ENCODE data around the gene CFAP61. TPM values are rescaled to one million over a fixed set of nuclear protein-coding genes. Genes with fewer than 3 reads are reported as not detected.
"Not testable (repeated sequence)": the region's sequence is repeated elsewhere in the genome, so short reads cannot be mapped to it uniquely, and the experiment has no call there.

The CFAP61 gene
- total and polyA plus RNA-seq, 5 donors from 2014 or later, result not detected

DNA sequence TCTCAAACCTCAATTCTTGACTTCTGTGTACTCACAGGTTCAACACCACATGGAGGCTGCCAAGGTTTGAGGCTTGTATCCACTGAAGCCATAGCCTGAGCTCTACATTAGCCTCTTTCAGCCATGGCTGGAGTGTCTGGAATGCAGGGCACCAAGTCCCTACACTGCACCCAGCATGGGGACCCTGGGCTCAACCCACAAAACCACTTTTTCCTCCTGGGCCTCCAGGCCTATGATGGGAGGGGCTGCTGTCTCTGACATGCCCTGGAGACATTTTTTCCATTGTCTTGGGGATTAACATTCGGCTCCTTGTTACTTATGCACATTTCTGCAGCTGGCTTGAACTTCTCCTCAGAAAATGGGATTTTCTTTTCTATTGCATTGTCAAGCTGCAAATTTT, 192.1 kb downstream of the CFAP61 start:
- H3K36me3 Mint-ChIP-seq; H3K4me1 Mint-ChIP-seq; ATAC-seq (ENCODE audit: low read depth in 2 of 2); H3K27ac ChIP-seq (ENCODE audit: insufficient read depth, low read length, poor library complexity, severe bottlenecking); H3K9me3 Mint-ChIP-seq; H3K4me1 ChIP-seq (ENCODE audit: control insufficient read depth, insufficient read depth, low read length, poor library complexity, severe bottlenecking); H3K9me3 ChIP-seq (ENCODE audit: control insufficient read depth in 2 of 2, low read length in 2 of 2); H3K27me3 ChIP-seq (ENCODE audit: control insufficient read depth, insufficient read depth, low read length); DNase-seq; H3K27ac Mint-ChIP-seq; H3K4me3 ChIP-seq (ENCODE audit: low read depth, low read length); H3K36me3 ChIP-seq (ENCODE audit: control insufficient read depth, insufficient read depth, low read length): not testable (repeated sequence)
- peaks cover 13% of the 10 kb centered on the region for H3K27me3 Mint-ChIP-seq
- H3K4me3 Mint-ChIP-seq, result peak overlapping the region in 1 of 4 donors; percentile 36

GRCh38 chr20:20246996-20247633, 194.8 kb downstream of the CFAP61 start:
- Mint-ChIP-seq H3K36me3 (no peaks in the 10 kb centered on the region), H3K9me3 (peaks cover 0 to 2% (median 0%) of the 10 kb centered on the region in 7 donors), H3K27me3 (no peaks in the 10 kb centered on the region), H3K27ac (no peak overlapping the region), H3K4me3 (no peak overlapping the region), H3K4me1 (peaks cover 0 to 2% (median 0%) of the 10 kb centered on the region in 4 donors)
- Histone ChIP-seq H3K27ac (ENCODE audit: insufficient read depth, low read length, poor library complexity, severe bottlenecking) (no peak overlapping the region), H3K27me3 (ENCODE audit: control insufficient read depth, insufficient read depth, low read length) (no peaks in the 10 kb centered on the region), H3K9me3 (ENCODE audit: control insufficient read depth in 2 of 2, low read length in 2 of 2) (no peaks in the 10 kb centered on the region), H3K4me1 (ENCODE audit: control insufficient read depth, insufficient read depth, low read length, poor library complexity, severe bottlenecking) (no peaks in the 10 kb centered on the region), H3K36me3 (ENCODE audit: control insufficient read depth, insufficient read depth, low read length) (no peaks in the 10 kb centered on the region), H3K4me3 (ENCODE audit: low read depth, low read length) (no peak overlapping the region)
- DNase-seq, result no peak
- no peak for ATAC-seq (ENCODE audit: low read depth in 2 of 2)

DNA sequence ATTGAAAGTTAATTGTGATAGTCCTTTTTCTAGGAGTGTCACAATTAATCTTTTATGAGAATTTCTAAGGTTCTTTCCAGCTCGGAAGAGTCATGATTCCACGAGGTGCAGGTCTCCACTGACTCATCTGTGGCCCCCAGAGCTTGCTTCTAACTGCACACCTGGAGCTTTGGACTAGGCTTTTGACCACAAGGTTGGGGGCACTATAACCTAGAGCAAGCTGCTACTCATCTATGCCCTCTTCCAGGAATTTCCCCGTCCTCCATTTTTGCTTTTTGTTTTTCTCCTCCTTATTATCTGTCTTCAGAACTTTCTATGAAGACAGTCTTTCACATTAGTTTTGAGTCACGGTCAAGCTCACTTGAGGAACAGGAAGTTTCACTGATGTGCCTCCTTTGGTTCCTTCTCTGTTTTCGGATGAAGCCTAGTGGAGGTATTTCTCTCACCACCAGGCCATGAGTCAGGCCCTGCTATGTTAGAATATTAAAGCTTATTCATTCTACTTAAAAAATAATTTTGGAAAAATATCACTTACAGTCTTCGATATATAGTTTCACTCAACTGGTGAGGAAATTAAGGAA, 196.4 kb downstream of the CFAP61 start:
- H3K9me3 Mint-ChIP-seq, result peaks cover 0 to 2% (median 0%) of the 10 kb centered on the region in 7 donors
- no peaks in the 10 kb centered on the region for H3K27me3 ChIP-seq (ENCODE audit: control insufficient read depth, insufficient read depth, low read length)
- H3K4me1 Mint-ChIP-seq, result peaks cover 0 to 2% (median 0%) of the 10 kb centered on the region in 4 donors
- H3K36me3 Mint-ChIP-seq, result no peaks in the 10 kb centered on the region
- no peaks in the 10 kb centered on the region for H3K27me3 Mint-ChIP-seq
- DNase-seq (no peak), ATAC-seq (ENCODE audit: low read depth in 2 of 2) (no peak)
- H3K36me3 ChIP-seq (ENCODE audit: control insufficient read depth, insufficient read depth, low read length), result no peaks in the 10 kb centered on the region
- no peak overlapping the region for H3K4me3 Mint-ChIP-seq
- H3K9me3 ChIP-seq (ENCODE audit: control insufficient read depth in 2 of 2, low read length in 2 of 2), result no peaks in the 10 kb centered on the region
- H3K27ac ChIP-seq (ENCODE audit: insufficient read depth, low read length, poor library complexity, severe bottlenecking), result no peak overlapping the region
- H3K4me1 ChIP-seq (ENCODE audit: control insufficient read depth, insufficient read depth, low read length, poor library complexity, severe bottlenecking), result no peaks in the 10 kb centered on the region
- H3K4me3 ChIP-seq (ENCODE audit: low read depth, low read length), result no peak overlapping the region
- no peak overlapping the region for H3K27ac Mint-ChIP-seq

GRCh38 chr20:20251317-20251716, 199.0 kb downstream of the CFAP61 start:
- DNase-seq (no peak), ATAC-seq (ENCODE audit: low read depth in 2 of 2) (no peak)
- Mint-ChIP-seq H3K27me3 (no peaks in the 10 kb centered on the region), H3K27ac (no peak overlapping the region), H3K36me3 (no peaks in the 10 kb centered on the region), H3K4me1 (peaks cover 0 to 2% (median 0%) of the 10 kb centered on the region in 4 donors), H3K9me3 (peaks cover 0 to 1% (median 0%) of the 10 kb centered on the region in 7 donors), H3K4me3 (no peak overlapping the region)
- Histone ChIP-seq H3K9me3 (ENCODE audit: control insufficient read depth in 2 of 2, low read length in 2 of 2) (no peaks in the 10 kb centered on the region), H3K4me3 (ENCODE audit: low read depth, low read length) (no peak overlapping the region), H3K27me3 (ENCODE audit: control insufficient read depth, insufficient read depth, low read length) (no peaks in the 10 kb centered on the region), H3K27ac (ENCODE audit: insufficient read depth, low read length, poor library complexity, severe bottlenecking) (no peak overlapping the region), H3K36me3 (ENCODE audit: control insufficient read depth, insufficient read depth, low read length) (no peaks in the 10 kb centered on the region), H3K4me1 (ENCODE audit: control insufficient read depth, insufficient read depth, low read length, poor library complexity, severe bottlenecking) (no peaks in the 10 kb centered on the region)

DNA sequence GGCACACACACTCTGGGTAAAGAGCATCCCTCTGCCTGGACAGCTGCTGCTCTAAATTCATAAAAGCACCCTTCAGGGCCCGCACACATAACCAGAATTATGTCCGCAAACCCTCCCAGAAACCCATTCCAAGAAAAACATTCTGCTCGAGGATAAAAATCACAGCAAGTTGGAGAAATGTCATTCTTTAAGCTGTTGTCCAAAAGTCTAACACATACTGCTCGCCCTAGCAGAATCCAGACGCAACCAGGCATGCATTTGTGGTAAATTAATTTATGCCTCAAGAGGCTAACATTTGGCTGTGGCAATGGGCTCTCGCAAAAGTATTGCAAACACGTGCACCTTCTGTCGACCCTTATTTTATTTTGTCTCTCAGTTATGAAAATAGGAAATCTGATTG, 199.5 kb downstream of the CFAP61 start:
- no peak overlapping the region for H3K4me3 Mint-ChIP-seq
- Histone ChIP-seq H3K9me3 (ENCODE audit: control insufficient read depth in 2 of 2, low read length in 2 of 2) (no peaks in the 10 kb centered on the region), H3K27ac (ENCODE audit: insufficient read depth, low read length, poor library complexity, severe bottlenecking) (no peak overlapping the region), H3K36me3 (ENCODE audit: control insufficient read depth, insufficient read depth, low read length) (no peaks in the 10 kb centered on the region), H3K27me3 (ENCODE audit: control insufficient read depth, insufficient read depth, low read length) (no peaks in the 10 kb centered on the region), H3K4me1 (ENCODE audit: control insufficient read depth, insufficient read depth, low read length, poor library complexity, severe bottlenecking) (no peaks in the 10 kb centered on the region), H3K4me3 (ENCODE audit: low read depth, low read length) (no peak overlapping the region)
- no peaks in the 10 kb centered on the region for H3K27me3 Mint-ChIP-seq
- no peak for DNase-seq
- H3K4me1 Mint-ChIP-seq, result peaks cover 0 to 2% (median 0%) of the 10 kb centered on the region in 4 donors
- peaks cover 0 to 1% (median 0%) of the 10 kb centered on the region in 7 donors for H3K9me3 Mint-ChIP-seq
- no peak overlapping the region for H3K27ac Mint-ChIP-seq
- H3K36me3 Mint-ChIP-seq, result no peaks in the 10 kb centered on the region
- no peak for ATAC-seq (ENCODE audit: low read depth in 2 of 2)

DNA sequence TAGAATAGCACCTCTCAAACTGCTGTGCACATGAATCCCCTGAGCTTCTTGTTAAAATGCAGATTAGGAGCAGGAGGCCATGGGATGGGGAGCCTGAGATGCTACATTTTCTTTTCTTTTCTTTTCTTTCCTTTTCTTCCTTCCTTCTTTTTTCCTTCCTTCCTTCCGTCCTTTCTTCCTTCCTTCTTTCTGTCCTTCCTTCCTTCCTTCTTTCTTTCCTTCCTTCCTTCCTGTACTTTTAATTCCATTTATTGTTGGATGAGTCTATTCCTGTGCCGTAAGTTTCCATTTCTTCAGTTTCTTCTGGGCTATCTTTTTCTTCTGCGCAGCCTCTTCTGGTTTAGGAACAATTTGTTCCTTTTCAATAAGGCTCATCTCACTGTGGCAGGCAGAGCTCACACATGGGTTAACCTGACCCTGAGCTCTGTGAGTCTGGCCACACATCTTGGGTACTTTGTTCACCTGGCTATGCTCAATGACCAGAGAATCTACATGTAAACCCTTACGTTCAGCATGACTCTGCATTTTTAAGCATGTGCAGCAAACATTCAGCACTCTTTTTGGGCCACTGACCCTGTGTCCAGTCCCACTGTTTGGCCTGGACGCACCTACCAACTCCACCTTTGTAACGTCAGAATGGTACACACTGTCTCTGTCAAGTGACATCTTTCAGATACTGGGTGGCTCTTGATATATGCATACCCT, 200.9 kb downstream of the CFAP61 start:
- H3K27me3 ChIP-seq (ENCODE audit: control insufficient read depth, insufficient read depth, low read length), result no peaks in the 10 kb centered on the region
- no peaks in the 10 kb centered on the region for H3K4me1 ChIP-seq (ENCODE audit: control insufficient read depth, insufficient read depth, low read length, poor library complexity, severe bottlenecking)
- peaks cover 0 to 1% (median 0%) of the 10 kb centered on the region in 7 donors for H3K9me3 Mint-ChIP-seq
- DNase-seq, result no peak
- peak overlapping the region in 1 of 4 donors; percentile 23 for H3K4me3 Mint-ChIP-seq
- no peak overlapping the region for H3K4me3 ChIP-seq (ENCODE audit: low read depth, low read length)
- peak overlapping the region in 1 of 3 donors; percentile 3 for H3K27ac Mint-ChIP-seq
- no peaks in the 10 kb centered on the region for H3K9me3 ChIP-seq (ENCODE audit: control insufficient read depth in 2 of 2, low read length in 2 of 2)
- ATAC-seq (ENCODE audit: low read depth in 2 of 2), result no peak
- no peak overlapping the region for H3K27ac ChIP-seq (ENCODE audit: insufficient read depth, low read length, poor library complexity, severe bottlenecking)
- no peaks in the 10 kb centered on the region for H3K36me3 Mint-ChIP-seq
- H3K27me3 Mint-ChIP-seq, result no peaks in the 10 kb centered on the region
- H3K36me3 ChIP-seq (ENCODE audit: control insufficient read depth, insufficient read depth, low read length), result no peaks in the 10 kb centered on the region
- peaks cover 0 to 2% (median 0%) of the 10 kb centered on the region in 4 donors for H3K4me1 Mint-ChIP-seq

- Histone ChIP-seq H3K27ac (ENCODE audit: insufficient read depth, low read length, poor library complexity, severe bottlenecking) (no peak overlapping the region), H3K4me3 (ENCODE audit: low read depth, low read length) (no peak overlapping the region), H3K9me3 (ENCODE audit: control insufficient read depth in 2 of 2, low read length in 2 of 2) (no peaks in the 10 kb centered on the region), H3K27me3 (ENCODE audit: control insufficient read depth, insufficient read depth, low read length) (no peaks in the 10 kb centered on the region), H3K36me3 (ENCODE audit: control insufficient read depth, insufficient read depth, low read length) (no peaks in the 10 kb centered on the region), H3K4me1 (ENCODE audit: control insufficient read depth, insufficient read depth, low read length, poor library complexity, severe bottlenecking) (no peaks in the 10 kb centered on the region)
- Mint-ChIP-seq H3K27me3 (no peaks in the 10 kb centered on the region), H3K9me3 (peaks cover 0 to 2% (median 0%) of the 10 kb centered on the region in 7 donors), H3K36me3 (no peaks in the 10 kb centered on the region), H3K27ac (no peak overlapping the region), H3K4me1 (peaks cover 0 to under 1% (median 0%) of the 10 kb centered on the region in 4 donors), H3K4me3 (no peak overlapping the region)
- DNase-seq (no peak), ATAC-seq (ENCODE audit: low read depth in 2 of 2) (no peak)
These were observed 201.5 kb downstream of the CFAP61 start for GRCh38 chr20:20253744-20254330.
